DND-41 (cell line): Measurements from ENCODE around the gene FAM107B.

Source experiments
- CTCF ChIP-seq: IDR thresholded peaks from 2 replicates; pipeline ENCODE4 v1.5.1; 2012; ENCODE audit warnings: borderline replicate concordance, low read length, moderate library complexity, mild to moderate bottlenecking; ENCODE audit not compliant: poor library complexity, severe bottlenecking; ENCODE audit errors: extremely low read depth
- EZH2 ChIP-seq: IDR thresholded peaks from 3 replicates; pipeline ENCODE4 v1.6.1; 2012; ENCODE audit warnings: borderline replicate concordance, low read depth, mild to moderate bottlenecking, moderate library complexity, low read length, inconsistent platforms; ENCODE audit not compliant: severe bottlenecking

DNA sequence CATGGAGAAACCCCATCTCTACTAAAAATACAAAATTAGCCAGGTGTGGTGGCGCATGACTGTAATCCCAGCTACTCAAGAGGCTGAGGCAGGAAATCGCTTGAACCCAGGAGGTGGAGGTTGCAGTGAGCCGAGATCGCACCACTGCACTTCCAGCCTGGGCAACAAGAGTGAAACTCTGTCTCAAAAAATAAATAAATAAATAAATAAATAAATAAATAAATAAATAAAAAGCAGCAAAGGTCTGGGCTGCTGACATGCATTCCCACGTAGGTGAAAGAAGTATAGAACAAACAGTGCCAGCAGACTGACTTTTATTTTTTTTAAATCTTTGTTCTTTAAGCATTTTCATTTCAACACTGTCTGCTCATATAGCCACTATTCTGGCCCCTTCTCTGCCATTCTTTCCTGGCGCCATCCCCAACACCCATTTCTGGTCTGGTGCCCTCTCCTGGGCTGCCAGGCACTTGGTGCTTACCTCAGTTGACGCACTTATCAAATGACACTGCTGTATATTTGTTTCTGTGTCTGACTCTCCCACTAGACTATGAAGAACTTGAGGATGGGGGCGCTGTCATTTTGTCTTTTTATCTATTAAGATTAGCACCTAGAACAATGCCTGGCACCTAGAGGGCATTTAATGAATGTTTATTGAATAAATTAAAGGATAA, 15.6 kb downstream of the FAM107B start:
- TF ChIP-seq CTCF (no peak), EZH2 (no peak)
